HepG2 (cell line): ENCODE results near the gene PIK3CB. TPM values are rescaled to one million over a fixed set of nuclear protein-coding genes. Genes with fewer than 3 reads are reported as not detected.

Experiments
- ATAC-seq: fragments of 200-7000 bp; cut with Tn5 transposase; 3 replicates; pipeline ENCODE4 v1.9.1; 2020; ENCODE audit warnings: mild to moderate bottlenecking, moderate library complexity
- BruUV-seq: library from RNA; stranded (reverse); fragments of 400-500 nt; replicated peaks from 2 replicates; lab custom pipeline; 2021; lab: Mats Ljungman, UMichigan
- CTCF ChIA-PET: fragments of 300-600 bp; formaldehyde crosslinking; extraction: SDS; loops from one replicate; lab custom pipeline; 2021; ENCODE audit warnings: low total read pairs, inconsistent platforms, low intra/inter-chr PET ratio; lab: Yijun Ruan, JAX
- POLR2A ChIA-PET: fragments of 350-600 bp; sonication (Branson Sonifier 250); formaldehyde crosslinking; loops from one replicate; lab custom pipeline; 2020; ENCODE audit warnings: antibody characterized with exemption, inconsistent platforms; lab: Yijun Ruan, JAX
- DNase-seq: peaks from one replicate; pipeline ENCODE4 v3.0.0-alpha.2; 2015; ENCODE audit warnings: low spot score
- FAIRE-seq: peaks from 3 replicates; lab custom pipeline; 2011; peaks lifted over from hg19 to GRCh38; lab: Jason Lieb, UNC
- H2AFZ ChIP-seq: one replicate; pipeline ENCODE4 v1.6.1; 2011; ENCODE audit warnings: low read length, inconsistent platforms
- H3K27ac ChIP-seq: fragments of 300-600 bp; 3 replicates; pipeline ENCODE4 v1.8.0; 2011; ENCODE audit warnings: mixed run types, mild to moderate bottlenecking, mixed read lengths, low read length, inconsistent platforms; ENCODE audit not compliant: insufficient read depth; ENCODE audit errors: extremely low read length
- H3K27me3 ChIP-seq, 2 experiments: fragments of 200-600 bp in 1 of 2; 2 replicates in 1 of 2; 3 replicates in 1 of 2; pipeline versions ENCODE4 v1.6.0 to v1.8.0; 2011; ENCODE audit warnings: low read length in 2 of 2, mild to moderate bottlenecking in 2 of 2, moderate library complexity in 2 of 2, inconsistent platforms in 1 of 2; ENCODE audit not compliant: insufficient read depth in 2 of 2, control insufficient read depth in 1 of 2
- H3K36me3 ChIP-seq, 2 experiments: fragments of 200-600 bp in 1 of 2; replicated peaks in 1 of 2; 2 replicates in 1 of 2; 3 replicates in 1 of 2; pipeline versions ENCODE4 v1.5.1 to v1.8.0; 2011; ENCODE audit warnings: low read length in 2 of 2, inconsistent platforms in 1 of 2; ENCODE audit not compliant: insufficient read depth in 2 of 2, control insufficient read depth in 1 of 2
- H3K4me1 ChIP-seq: 2 replicates; pipeline ENCODE4 v1.5.1; 2012; ENCODE audit warnings: low read length, inconsistent platforms; ENCODE audit not compliant: insufficient read depth
- H3K4me2 ChIP-seq: 2 replicates; pipeline ENCODE4 v1.6.0; 2011; ENCODE audit warnings: low read depth, low read length, inconsistent platforms
- H3K4me3 ChIP-seq, 3 experiments: fragments of 200-600 bp in 1 of 3; sonication (generic), shearing (Covaris generic) in 1 of 3; replicated peaks in 1 of 3; 2 replicates each; pipeline ENCODE4 v1.5.1; 2011 to 2016; ENCODE audit warnings: low read length in 3 of 3, inconsistent platforms in 2 of 3, low read depth in 2 of 3, mild to moderate bottlenecking in 2 of 3, control low read depth in 1 of 3, mixed read lengths in 1 of 3; ENCODE audit not compliant: insufficient read depth in 1 of 3
- H3K79me2 ChIP-seq: one replicate; pipeline ENCODE4 v1.6.1; 2011; ENCODE audit warnings: low read length, inconsistent platforms; ENCODE audit not compliant: insufficient read depth
- H3K9ac ChIP-seq: 2 replicates; pipeline ENCODE4 v1.6.0; 2011; ENCODE audit warnings: mild to moderate bottlenecking, low read depth, low read length, inconsistent platforms; ENCODE audit not compliant: insufficient read depth
- H3K9me3 ChIP-seq: 2 replicates; pipeline ENCODE4 v1.5.1; 2012; ENCODE audit warnings: mild to moderate bottlenecking, low read length
- H4K20me1 ChIP-seq: 2 replicates; pipeline ENCODE4 v1.6.0; 2011; ENCODE audit warnings: inconsistent platforms, mild to moderate bottlenecking, low read length, moderate library complexity; ENCODE audit not compliant: insufficient read depth
- ERF ChIP-seq: IDR thresholded peaks from 2 replicates; pipeline ENCODE4 v1.6.1; 2018; ENCODE audit warnings: missing biosample characterization, missing genetic modification reagents
- MTF1 ChIP-seq: sonication (generic); formaldehyde crosslinking; IDR thresholded peaks from 2 replicates; pipeline ENCODE4 v1.5.0; 2020; ENCODE audit warnings: missing genetic modification reagents
- POLR2AphosphoS2 ChIP-seq: IDR thresholded peaks from 2 replicates; pipeline ENCODE4 v1.6.1; 2011; ENCODE audit warnings: low read depth, low read length, improper control_type of control experiment
- PRPF4 ChIP-seq: fragments of 200-400 bp; formaldehyde crosslinking; IDR thresholded peaks from 2 replicates; pipeline ENCODE4 v1.6.1; 2016; ENCODE audit warnings: low read length, low read depth; ENCODE audit not compliant: poor library complexity, severe bottlenecking
- SALL1 ChIP-seq: sonication (generic); formaldehyde crosslinking; IDR thresholded peaks from 2 replicates; pipeline ENCODE4 v1.8.0; 2022; ENCODE audit warnings: mild to moderate bottlenecking, missing genetic modification reagents
- TCF7L2 ChIP-seq: IDR thresholded peaks from 2 replicates; pipeline ENCODE4 v1.6.1; 2011; ENCODE audit warnings: mild to moderate bottlenecking, low read depth, low read length, moderate library complexity
- WIZ ChIP-seq: sonication (generic); formaldehyde crosslinking; IDR thresholded peaks from 2 replicates; pipeline ENCODE4 v1.5.1; 2020; ENCODE audit warnings: mild to moderate bottlenecking, missing genetic modification reagents
- ZNF350 ChIP-seq: sonication (generic); formaldehyde crosslinking; IDR thresholded peaks from 2 replicates; pipeline ENCODE4 v1.4.0; 2020; ENCODE audit warnings: mild to moderate bottlenecking, low read depth, missing genetic modification reagents, borderline replicate concordance
- ZNF430 ChIP-seq: sonication (generic); formaldehyde crosslinking; IDR thresholded peaks from 2 replicates; pipeline ENCODE4 v1.9.0; 2021; ENCODE audit warnings: mild to moderate bottlenecking, missing genetic modification reagents
- ZNF451 ChIP-seq: sonication (generic); formaldehyde crosslinking; IDR thresholded peaks from 2 replicates; pipeline ENCODE4 v1.5.0; 2020; ENCODE audit warnings: mild to moderate bottlenecking, missing genetic modification reagents
- ZNF644 ChIP-seq: IDR thresholded peaks from 2 replicates; pipeline ENCODE4 v1.6.1; 2016; ENCODE audit warnings: low read depth
- ZNF780A ChIP-seq: sonication (generic); formaldehyde crosslinking; IDR thresholded peaks from 2 replicates; pipeline ENCODE4 v1.8.0; 2022; ENCODE audit warnings: mild to moderate bottlenecking, missing genetic modification reagents, moderate library complexity
- WGBS: methylation state at CpG from one replicate; pipeline ENCODE4 v1.1.6; 2017; ENCODE audit warnings: low lambda C conversion rate; 5-methylcytosine and 5-hydroxymethylcytosine counted together
- in situ Hi-C: cut with HindIII; loops from 2 replicates; pipeline ENCODE4 v1.10.0; 2017; ENCODE audit warnings: low pct_unique_long_range_greater_than_20kb; ENCODE audit not compliant: extremely low pct_ligation_motif_present
- intact Hi-C: fragments of 100-400 bp; cut with micrococcal nuclease; formaldehyde crosslinking; loops from one replicate; pipeline ENCODE4 v1.10.0; 2022; ENCODE audit not compliant: unreplicated experiment
- polyA plus RNA-seq, 8 experiments: library from polyadenylated mRNA; depleted of rRNA in 3 of 8; stranded (reverse) in 7 of 8; unstranded in 1 of 8; fragments of >200 nt; fragmentation: Illumina TruSeq in 4 of 8; extraction: Trizol in 4 of 8; gene quantifications; 2 replicates each; pipeline versions ENCODE4 v1.2.1 to v1.2.3, GENCODE V29; 2011 to 2016; ENCODE audit warnings: low read depth in 4 of 8, missing spikeins in 1 of 8, mixed read lengths in 1 of 8; ENCODE audit not compliant: insufficient read depth in 1 of 8
- total RNA-seq, 5 experiments: library from RNA; depleted of rRNA; stranded (reverse); fragments of >200 nt; fragmentation: Illumina TruSeq; extraction: Trizol; gene quantifications; 2 replicates each; pipeline ENCODE4 v1.2.3, GENCODE V29; 2016; ENCODE audit warnings: low read depth in 1 of 5
- TF ChIP-seq, protein P1 (sequence below): sonication (generic); formaldehyde crosslinking; IDR thresholded peaks from 2 replicates; pipeline ENCODE4 v1.8.0; 2022; ENCODE audit warnings: mild to moderate bottlenecking, missing genetic modification reagents
- TF ChIP-seq, protein P2 (sequence below): sonication (generic); formaldehyde crosslinking; IDR thresholded peaks from 2 replicates; pipeline ENCODE4 v1.4.0; 2020; ENCODE audit warnings: low read depth, mild to moderate bottlenecking, missing genetic modification reagents
- TF ChIP-seq, protein P3 (sequence below): sonication (generic); formaldehyde crosslinking; conservative IDR thresholded peaks from 2 replicates; pipeline ENCODE4 v1.5.0; 2020; ENCODE audit warnings: missing genetic modification reagents

PIK3CB gene
- total and polyA plus RNA-seq, 2 of the 13 experiments (the other 11 are each of a cell fraction or from before 2014, with no cell fraction given) = 6.6 to 18.7 TPM

DNA sequence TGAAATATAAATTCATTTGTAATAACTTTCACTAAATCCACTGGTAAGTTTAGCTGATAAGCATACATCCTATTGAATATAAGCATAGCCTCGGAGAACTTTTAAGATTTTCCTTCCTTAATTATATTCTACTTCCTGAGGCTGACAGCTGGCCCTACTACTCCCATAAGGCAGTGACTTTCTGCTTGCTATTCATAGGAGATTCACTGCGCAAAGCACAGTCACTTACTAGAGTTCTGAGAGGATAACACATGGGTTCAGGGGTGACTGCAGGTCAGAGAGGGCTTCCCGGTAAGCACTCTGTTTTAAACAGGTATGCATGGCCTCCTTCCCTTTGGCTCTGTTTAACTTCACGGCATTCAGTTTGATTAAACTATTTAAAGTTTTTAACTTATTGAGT lies 150.3 kb downstream of the PIK3CB start:
- FAIRE-seq (no peak), DNase-seq (no peak), ATAC-seq (no peak)
- intact Hi-C loops (no loop called here), in situ Hi-C loops (loop anchor here (10.0 to 25.0 kb wide), 2 partner anchors 90 to 678 kb away; partner anchors contain the start of gene CEP70)
- ChIA-PET CTCF (no interaction called here), POLR2A (no interaction called here)
- Histone ChIP-seq H3K4me1 (peaks cover 37% of the 10 kb centered on the region), H3K79me2 (no peaks in the 10 kb centered on the region), H3K9me3 (no peaks in the 10 kb centered on the region), H2AFZ (no peak overlapping the region), H3K4me3 (no peak overlapping the region), H3K27me3 (no peaks in the 10 kb centered on the region), H3K9ac (no peak overlapping the region), H4K20me1 (peaks cover 4% of the 10 kb centered on the region; the same call in 1 of the 2 replicates), H3K36me3 (peaks cover 5 to 29% of the 10 kb centered on the region in 2 experiments; a peak in 3 of 5 replicates), H3K27ac (no peak overlapping the region), H3K4me2 (no peak overlapping the region)
- no TSS peak for BruUV-seq
- 97% methylated on average over 4 of the region's 4 CpGs for WGBS
- no peak for TF ChIP-seq ZNF644 (CRISPR knock-in tag)
- TF ChIP-seq ZNF430 (CRISPR knock-in tag) = no peak
- TF ChIP-seq ZNF451 (CRISPR knock-in tag) = no peak
- TF ChIP-seq ERF = no peak
- TF ChIP-seq SALL1 (CRISPR knock-in tag) = no peak
- TF ChIP-seq MTF1 = no peak
- TF ChIP-seq, protein P1, sequence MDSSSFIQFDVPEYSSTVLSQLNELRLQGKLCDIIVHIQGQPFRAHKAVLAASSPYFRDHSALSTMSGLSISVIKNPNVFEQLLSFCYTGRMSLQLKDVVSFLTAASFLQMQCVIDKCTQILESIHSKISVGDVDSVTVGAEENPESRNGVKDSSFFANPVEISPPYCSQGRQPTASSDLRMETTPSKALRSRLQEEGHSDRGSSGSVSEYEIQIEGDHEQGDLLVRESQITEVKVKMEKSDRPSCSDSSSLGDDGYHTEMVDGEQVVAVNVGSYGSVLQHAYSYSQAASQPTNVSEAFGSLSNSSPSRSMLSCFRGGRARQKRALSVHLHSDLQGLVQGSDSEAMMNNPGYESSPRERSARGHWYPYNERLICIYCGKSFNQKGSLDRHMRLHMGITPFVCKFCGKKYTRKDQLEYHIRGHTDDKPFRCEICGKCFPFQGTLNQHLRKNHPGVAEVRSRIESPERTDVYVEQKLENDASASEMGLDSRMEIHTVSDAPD (CRISPR knock-in tag) = no peak
- no peak for TF ChIP-seq ZNF350 (CRISPR knock-in tag)
- TF ChIP-seq, protein P2, sequence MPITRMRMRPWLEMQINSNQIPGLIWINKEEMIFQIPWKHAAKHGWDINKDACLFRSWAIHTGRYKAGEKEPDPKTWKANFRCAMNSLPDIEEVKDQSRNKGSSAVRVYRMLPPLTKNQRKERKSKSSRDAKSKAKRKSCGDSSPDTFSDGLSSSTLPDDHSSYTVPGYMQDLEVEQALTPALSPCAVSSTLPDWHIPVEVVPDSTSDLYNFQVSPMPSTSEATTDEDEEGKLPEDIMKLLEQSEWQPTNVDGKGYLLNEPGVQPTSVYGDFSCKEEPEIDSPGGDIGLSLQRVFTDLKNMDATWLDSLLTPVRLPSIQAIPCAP (CRISPR knock-in tag) = no peak
- TF ChIP-seq PRPF4 = no peak
- no peak for TF ChIP-seq WIZ (CRISPR knock-in tag)
- TF ChIP-seq TCF7L2 = no peak
- TF ChIP-seq ZNF780A (CRISPR knock-in tag) = no peak
- TF ChIP-seq, protein P3, sequence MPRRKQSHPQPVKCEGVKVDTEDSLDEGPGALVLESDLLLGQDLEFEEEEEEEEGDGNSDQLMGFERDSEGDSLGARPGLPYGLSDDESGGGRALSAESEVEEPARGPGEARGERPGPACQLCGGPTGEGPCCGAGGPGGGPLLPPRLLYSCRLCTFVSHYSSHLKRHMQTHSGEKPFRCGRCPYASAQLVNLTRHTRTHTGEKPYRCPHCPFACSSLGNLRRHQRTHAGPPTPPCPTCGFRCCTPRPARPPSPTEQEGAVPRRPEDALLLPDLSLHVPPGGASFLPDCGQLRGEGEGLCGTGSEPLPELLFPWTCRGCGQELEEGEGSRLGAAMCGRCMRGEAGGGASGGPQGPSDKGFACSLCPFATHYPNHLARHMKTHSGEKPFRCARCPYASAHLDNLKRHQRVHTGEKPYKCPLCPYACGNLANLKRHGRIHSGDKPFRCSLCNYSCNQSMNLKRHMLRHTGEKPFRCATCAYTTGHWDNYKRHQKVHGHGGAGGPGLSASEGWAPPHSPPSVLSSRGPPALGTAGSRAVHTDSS (CRISPR knock-in tag) = no peak
- no peak for TF ChIP-seq POLR2AphosphoS2
